NCI-H345 (cell line): Measurements from ENCODE around the gene KRT15.

ENCODE experiments used
- DNase-seq: peaks from one replicate; lab custom pipeline; 2025; lab: John Stamatoyannopoulos, UW

KRT15 gene

GRCh38 chr17:41505809-41506767 is 12.6 kb downstream of the KRT15 start:
- DNase-seq = no peak

GRCh38 chr17:41505007-41505808 is 13.5 kb downstream of the KRT15 start, which contains the start of gene KRT13:
Gene KRT13 (minus strand): TSS chr17:41505612. CDS start chr17:41505550, 62 bp downstream.
- DNase-seq = no peak

- peak; percentile 17 for DNase-seq
Measured at GRCh38 chr17:41504246-41504977, 14.3 kb downstream of the KRT15 start.

GRCh38 chr17:41503202-41503601 is 15.5 kb downstream of the KRT15 start:
- DNase-seq = no peak

- DNase-seq = no peak
Measured at GRCh38 chr17:41500131-41500911, 18.4 kb downstream of the KRT15 start.

DNA sequence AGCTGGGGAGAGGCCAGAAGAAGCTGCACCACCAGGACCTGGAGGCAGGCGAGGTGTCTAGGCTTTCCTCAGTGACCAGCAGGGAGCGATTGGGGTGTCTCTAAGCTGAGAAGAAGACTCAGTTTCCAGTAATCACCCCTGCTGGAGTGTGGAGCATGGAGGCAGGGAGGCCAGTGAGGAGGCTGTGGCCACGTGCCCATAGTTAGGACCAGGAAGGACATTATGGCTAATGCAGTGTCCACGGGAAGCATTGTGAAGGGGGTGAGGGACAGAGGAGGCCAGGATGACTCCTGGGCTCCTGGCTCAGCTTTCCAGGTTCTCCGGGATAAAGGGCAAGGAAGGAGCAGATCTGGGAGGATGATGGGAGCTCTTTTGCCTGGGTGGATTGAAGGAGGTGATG is 19.0 kb downstream of the KRT15 start:
- DNase-seq = no peak

DNA sequence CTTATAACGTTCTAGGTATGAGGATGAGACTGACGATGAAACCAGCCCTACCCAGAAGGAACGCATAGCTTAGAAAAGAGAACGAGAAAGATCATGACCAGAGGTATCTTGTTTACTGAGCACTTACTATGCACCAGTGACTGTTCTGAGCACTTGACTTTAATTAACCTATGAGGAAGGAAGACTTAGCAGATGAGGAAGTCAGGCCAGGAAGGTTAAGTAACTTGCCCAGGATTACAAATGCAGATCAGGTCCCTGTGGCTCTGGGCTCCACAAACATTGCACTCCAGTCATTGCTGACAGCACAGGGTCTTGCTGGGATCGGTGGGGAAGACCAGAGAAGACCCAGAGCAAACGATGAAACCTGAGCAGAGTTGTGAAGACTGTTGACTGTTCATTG is 20.4 kb downstream of the KRT15 start:
- DNase-seq = no peak

DNA sequence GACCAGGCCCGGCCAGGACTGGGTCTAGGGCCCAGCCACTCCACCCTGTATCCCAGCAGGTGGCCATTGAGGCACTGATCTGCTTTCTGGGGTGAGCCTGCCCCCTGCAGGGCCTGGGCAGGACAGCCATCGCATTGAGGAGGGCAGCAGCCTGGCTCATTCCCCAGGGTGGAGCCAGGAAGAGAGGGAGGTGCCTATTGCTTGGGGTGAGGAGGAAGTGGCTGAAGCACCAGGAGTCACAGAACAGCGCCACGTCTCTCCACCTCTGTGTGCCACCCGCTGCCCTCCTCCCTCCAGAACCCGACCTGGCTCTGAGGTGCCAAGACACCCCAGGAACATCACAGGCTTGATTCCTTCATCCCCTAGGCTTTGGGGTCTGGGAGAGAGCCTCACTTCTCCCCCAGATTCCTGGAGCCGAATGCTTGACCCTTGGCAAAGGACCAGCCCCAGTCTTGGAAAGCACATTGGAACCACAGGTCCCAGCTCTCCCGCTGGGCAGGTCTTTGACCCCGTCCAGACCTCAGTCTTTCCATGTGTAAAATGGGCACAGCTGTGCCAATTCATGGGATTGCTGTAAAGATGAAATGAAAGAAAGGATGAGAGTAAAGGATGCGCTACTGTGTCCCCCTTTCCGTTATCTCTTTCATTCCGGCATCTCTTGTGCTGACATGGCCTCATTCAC is 21.7 kb downstream of the KRT15 start:
- DNase-seq = peak; percentile 40

GRCh38 chr17:41494524-41494923 is 24.2 kb downstream of the KRT15 start:
- DNase-seq = no peak

- DNase-seq = peak; percentile 78
Measured at GRCh38 chr17:41492771-41493170, 25.9 kb downstream of the KRT15 start.

DNA sequence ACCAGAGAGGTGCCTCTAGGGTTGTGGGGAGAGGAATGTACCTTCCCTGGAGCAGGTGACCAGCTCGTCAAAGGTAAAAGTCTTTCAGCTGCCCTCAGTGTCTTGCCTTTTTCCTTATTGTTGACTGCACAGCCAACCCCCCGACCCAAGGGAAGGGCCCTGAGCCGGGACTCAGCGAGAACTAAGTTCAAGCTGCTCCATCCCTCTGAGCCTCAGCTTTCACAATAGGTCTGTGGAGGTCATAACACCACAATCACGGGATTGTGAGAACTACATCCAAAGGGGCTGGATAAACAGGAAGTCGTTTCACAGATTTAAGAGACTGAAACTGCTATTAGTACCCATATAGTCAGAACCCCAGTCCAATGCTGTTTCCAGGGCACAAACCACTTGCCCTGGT is 26.3 kb downstream of the KRT15 start:
- no peak for DNase-seq

DNA sequence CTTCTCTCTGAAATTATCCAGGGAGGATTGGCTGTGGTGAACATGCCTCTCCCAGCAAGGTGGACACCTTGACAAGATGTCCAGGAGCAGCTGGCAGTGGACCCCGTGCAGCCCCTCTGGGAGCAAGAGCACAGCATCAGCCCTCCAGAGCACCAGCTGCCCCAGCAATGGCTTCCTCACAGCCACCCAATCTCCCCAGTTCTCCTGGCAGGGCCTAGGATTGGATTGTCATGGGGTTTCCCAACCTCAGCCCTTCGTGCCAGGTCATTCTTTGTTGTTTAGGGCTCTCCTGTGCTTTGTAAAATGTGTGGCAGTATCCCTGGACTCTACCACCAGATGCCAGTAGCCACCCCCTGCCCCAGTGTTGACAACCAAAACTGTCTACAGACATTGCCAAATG is 27.2 kb downstream of the KRT15 start:
- no peak for DNase-seq

- DNase-seq = no peak
Measured at GRCh38 chr17:41490000-41490990, 28.4 kb downstream of the KRT15 start.

- DNase-seq = no peak
Measured at GRCh38 chr17:41489531-41489930, 29.2 kb downstream of the KRT15 start, which contains the start of gene KRT36. Gene KRT36 (minus strand): TSS chr17:41489910. CDS start chr17:41489864, 46 bp downstream.

- DNase-seq = no peak
Measured at GRCh38 chr17:41486809-41487530, 31.7 kb downstream of the KRT15 start.

- DNase-seq = no peak
Measured at GRCh38 chr17:41486316-41486715, 32.4 kb downstream of the KRT15 start.

DNA sequence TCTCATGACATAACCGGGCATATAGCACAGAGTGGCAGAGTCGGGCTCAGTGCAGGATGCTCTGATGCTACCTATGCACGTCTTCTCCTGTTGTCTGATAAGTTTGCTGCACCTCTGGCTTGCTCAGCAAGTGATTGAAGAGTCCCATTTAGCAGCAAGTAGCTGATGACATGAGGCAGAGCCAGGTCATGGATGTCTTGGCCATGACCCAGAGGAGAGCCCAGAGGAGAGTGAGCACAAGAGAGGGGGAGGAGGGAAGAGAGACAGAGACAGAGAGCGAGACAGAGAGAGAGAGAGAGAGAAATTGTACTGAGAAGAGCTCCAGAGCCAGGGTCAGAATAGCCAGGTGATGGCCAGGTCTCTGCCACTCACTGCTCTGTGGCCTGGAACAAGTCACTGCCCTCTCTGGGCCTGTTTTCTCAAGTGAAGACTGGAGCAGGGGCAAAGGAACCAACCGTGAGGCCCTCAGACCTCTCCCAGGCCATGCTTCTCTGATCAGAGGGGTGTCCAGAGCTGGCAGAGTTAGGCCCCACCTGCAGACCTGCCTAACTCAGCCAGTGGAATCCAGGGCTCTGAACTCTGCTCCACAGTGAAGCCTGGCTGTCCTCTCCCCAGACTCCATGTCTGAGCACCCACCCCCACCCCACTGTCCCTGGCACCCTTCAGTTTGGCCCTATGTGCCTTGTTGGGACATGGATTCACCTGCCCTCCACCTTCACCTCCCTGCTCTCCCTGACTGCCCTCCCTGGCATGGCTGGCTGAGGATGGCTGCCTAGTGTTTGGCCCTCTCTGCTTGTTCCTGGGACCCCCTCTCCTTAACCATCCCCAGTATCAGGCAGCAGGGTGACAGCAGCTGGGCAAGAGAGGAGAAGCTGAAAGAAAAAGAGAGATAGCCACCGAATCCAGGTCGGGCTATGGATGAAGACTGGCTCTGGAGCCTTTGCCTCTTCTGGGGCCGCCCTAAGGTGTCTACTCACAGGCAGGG is 33.5 kb downstream of the KRT15 start:
- DNase-seq = no peak
